Measurements from ENCODE around the gene MBNL3. TPM values are rescaled to one million over a fixed set of nuclear protein-coding genes. Genes with fewer than 3 reads are reported as not detected.

MBNL3 gene
- total and polyA plus RNA-seq, 3 experiments from 2014 or later = 27.8 to 31.2 (median 31.1) TPM

GRCh38 chrX:132472397-132472796, 16.4 kb downstream of the MBNL3 start:
- Mint-ChIP-seq H3K36me3 (no peaks in the 10 kb centered on the region), H3K4me1 (peaks cover 16 to 29% (median 27%) of the 10 kb centered on the region in 3 donors), H3K4me3 (no peak overlapping the region), H3K9me3 (no peaks in the 10 kb centered on the region), H3K27me3 (peaks cover 0 to 4% of the 10 kb centered on the region in 2 donors), H3K27ac (no peak overlapping the region)
- no peaks in the 10 kb centered on the region for H3K36me3 ChIP-seq (ENCODE audit: insufficient read depth, low read length)
- POLR2A ChIA-PET = no interaction called here
- no peak overlapping the region for H3K27ac ChIP-seq (ENCODE audit: low read depth, low read length)
- peaks cover 15% of the 10 kb centered on the region for H3K4me1 ChIP-seq (ENCODE audit: insufficient read depth, low read length)
- no peak for DNase-seq
- no peaks in the 10 kb centered on the region for H3K27me3 ChIP-seq (ENCODE audit: insufficient read depth, low read length, poor library complexity, severe bottlenecking)
- CTCF ChIA-PET = no interaction called here
- H3K9me3 ChIP-seq (ENCODE audit: low read length) = no peaks in the 10 kb centered on the region
- H3K4me3 ChIP-seq (ENCODE audit: low read length) = no peak overlapping the region

GRCh38 chrX:132470831-132471230, 18.0 kb downstream of the MBNL3 start:
- Mint-ChIP-seq H3K27me3 (peaks cover 0 to 4% of the 10 kb centered on the region in 2 donors), H3K27ac (no peak overlapping the region), H3K4me3 (no peak overlapping the region), H3K9me3 (no peaks in the 10 kb centered on the region), H3K4me1 (peaks cover 15 to 23% (median 16%) of the 10 kb centered on the region in 3 donors), H3K36me3 (no peaks in the 10 kb centered on the region)
- no peak for DNase-seq
- no peaks in the 10 kb centered on the region for H3K36me3 ChIP-seq (ENCODE audit: insufficient read depth, low read length)
- no peaks in the 10 kb centered on the region for H3K9me3 ChIP-seq (ENCODE audit: low read length)
- ChIA-PET POLR2A (no interaction called here), CTCF (no interaction called here)
- peaks cover 14% of the 10 kb centered on the region for H3K4me1 ChIP-seq (ENCODE audit: insufficient read depth, low read length)
- no peaks in the 10 kb centered on the region for H3K27me3 ChIP-seq (ENCODE audit: insufficient read depth, low read length, poor library complexity, severe bottlenecking)
- H3K4me3 ChIP-seq (ENCODE audit: low read length) = no peak overlapping the region
- no peak overlapping the region for H3K27ac ChIP-seq (ENCODE audit: low read depth, low read length)

GRCh38 chrX:132470179-132470578, 18.7 kb downstream of the MBNL3 start:
- DNase-seq = no peak
- H3K36me3 ChIP-seq (ENCODE audit: insufficient read depth, low read length) = no peaks in the 10 kb centered on the region
- no peak overlapping the region for H3K27ac Mint-ChIP-seq
- no peak overlapping the region for H3K27ac ChIP-seq (ENCODE audit: low read depth, low read length)
- peaks cover 9 to 17% (median 9%) of the 10 kb centered on the region in 3 donors for H3K4me1 Mint-ChIP-seq
- no peaks in the 10 kb centered on the region for H3K9me3 ChIP-seq (ENCODE audit: low read length)
- ChIA-PET CTCF (no interaction called here), POLR2A (no interaction called here)
- no peak overlapping the region for H3K4me3 Mint-ChIP-seq
- no peak overlapping the region for H3K4me3 ChIP-seq (ENCODE audit: low read length)
- H3K4me1 ChIP-seq (ENCODE audit: insufficient read depth, low read length) = peaks cover 7% of the 10 kb centered on the region
- no peaks in the 10 kb centered on the region for H3K9me3 Mint-ChIP-seq
- H3K36me3 Mint-ChIP-seq = no peaks in the 10 kb centered on the region
- H3K27me3 ChIP-seq (ENCODE audit: insufficient read depth, low read length, poor library complexity, severe bottlenecking) = no peaks in the 10 kb centered on the region
- H3K27me3 Mint-ChIP-seq = peaks cover 0 to 4% of the 10 kb centered on the region in 2 donors

GRCh38 chrX:132468454-132468853, 20.4 kb downstream of the MBNL3 start:
- Histone ChIP-seq H3K27ac (ENCODE audit: low read depth, low read length) (no peak overlapping the region), H3K9me3 (ENCODE audit: low read length) (no peaks in the 10 kb centered on the region), H3K36me3 (ENCODE audit: insufficient read depth, low read length) (no peaks in the 10 kb centered on the region), H3K4me1 (ENCODE audit: insufficient read depth, low read length) (no peaks in the 10 kb centered on the region), H3K4me3 (ENCODE audit: low read length) (no peak overlapping the region), H3K27me3 (ENCODE audit: insufficient read depth, low read length, poor library complexity, severe bottlenecking) (no peaks in the 10 kb centered on the region)
- Mint-ChIP-seq H3K4me1 (peaks cover 0 to 6% (median 0%) of the 10 kb centered on the region in 3 donors), H3K9me3 (no peaks in the 10 kb centered on the region), H3K36me3 (no peaks in the 10 kb centered on the region), H3K4me3 (no peak overlapping the region), H3K27ac (no peak overlapping the region), H3K27me3 (peaks cover 0 to 8% of the 10 kb centered on the region in 2 donors)
- ChIA-PET CTCF (no interaction called here), POLR2A (no interaction called here)
- DNase-seq = no peak

GRCh38 chrX:132467989-132468388, 20.8 kb downstream of the MBNL3 start:
- CTCF ChIA-PET = no interaction called here
- no peaks in the 10 kb centered on the region for H3K9me3 ChIP-seq (ENCODE audit: low read length)
- no peak overlapping the region for H3K4me3 ChIP-seq (ENCODE audit: low read length)
- no peaks in the 10 kb centered on the region for H3K36me3 Mint-ChIP-seq
- POLR2A ChIA-PET = no interaction called here
- no peaks in the 10 kb centered on the region for H3K9me3 Mint-ChIP-seq
- H3K27ac Mint-ChIP-seq = peak overlapping the region in 1 of 8 donors; percentile 15
- peaks cover 0 to 8% of the 10 kb centered on the region in 2 donors for H3K27me3 Mint-ChIP-seq
- no peak overlapping the region for H3K4me3 Mint-ChIP-seq
- no peaks in the 10 kb centered on the region for H3K4me1 ChIP-seq (ENCODE audit: insufficient read depth, low read length)
- H3K4me1 Mint-ChIP-seq = peaks cover 0 to 6% (median 0%) of the 10 kb centered on the region in 3 donors
- DNase-seq = no peak
- H3K36me3 ChIP-seq (ENCODE audit: insufficient read depth, low read length) = no peaks in the 10 kb centered on the region
- no peak overlapping the region for H3K27ac ChIP-seq (ENCODE audit: low read depth, low read length)
- no peaks in the 10 kb centered on the region for H3K27me3 ChIP-seq (ENCODE audit: insufficient read depth, low read length, poor library complexity, severe bottlenecking)

- Histone ChIP-seq H3K9me3 (ENCODE audit: low read length) (no peaks in the 10 kb centered on the region), H3K36me3 (ENCODE audit: insufficient read depth, low read length) (no peaks in the 10 kb centered on the region), H3K4me3 (ENCODE audit: low read length) (no peak overlapping the region), H3K27me3 (ENCODE audit: insufficient read depth, low read length, poor library complexity, severe bottlenecking) (no peaks in the 10 kb centered on the region), H3K27ac (ENCODE audit: low read depth, low read length) (no peak overlapping the region), H3K4me1 (ENCODE audit: insufficient read depth, low read length) (no peaks in the 10 kb centered on the region)
- ChIA-PET POLR2A (no interaction called here), CTCF (no interaction called here)
- Mint-ChIP-seq H3K27me3 (peaks cover 0 to 6% of the 10 kb centered on the region in 2 donors), H3K4me3 (no peak overlapping the region), H3K9me3 (no peaks in the 10 kb centered on the region), H3K4me1 (peaks cover 0 to 6% (median 0%) of the 10 kb centered on the region in 3 donors), H3K36me3 (no peaks in the 10 kb centered on the region), H3K27ac (peak overlapping the region in 1 of 8 donors; percentile 2)
- DNase-seq = no peak
These were observed 21.8 kb downstream of the MBNL3 start for GRCh38 chrX:132467026-132467425.

- H3K27ac ChIP-seq (ENCODE audit: low read depth, low read length) = no peak overlapping the region
- no peaks in the 10 kb centered on the region for H3K4me1 ChIP-seq (ENCODE audit: insufficient read depth, low read length)
- Mint-ChIP-seq H3K4me1 (peaks cover 0 to 11% (median 0%) of the 10 kb centered on the region in 3 donors), H3K27ac (peak overlapping the region in 1 of 8 donors; percentile 59), H3K9me3 (no peaks in the 10 kb centered on the region), H3K27me3 (peaks cover 0 to 5% of the 10 kb centered on the region in 2 donors), H3K4me3 (no peak overlapping the region), H3K36me3 (peaks cover 0 to 2% (median 0%) of the 10 kb centered on the region in 3 donors)
- ChIA-PET POLR2A (no interaction called here), CTCF (no interaction called here)
- no peaks in the 10 kb centered on the region for H3K27me3 ChIP-seq (ENCODE audit: insufficient read depth, low read length, poor library complexity, severe bottlenecking)
- H3K9me3 ChIP-seq (ENCODE audit: low read length) = no peaks in the 10 kb centered on the region
- H3K4me3 ChIP-seq (ENCODE audit: low read length) = no peak overlapping the region
- no peaks in the 10 kb centered on the region for H3K36me3 ChIP-seq (ENCODE audit: insufficient read depth, low read length)
- no peak for DNase-seq
These were observed 25.4 kb downstream of the MBNL3 start for GRCh38 chrX:132463411-132463810.

- Mint-ChIP-seq H3K4me1 (peaks cover 0 to 11% (median 0%) of the 10 kb centered on the region in 3 donors), H3K27me3 (peaks cover 0 to 5% of the 10 kb centered on the region in 2 donors), H3K27ac (no peak overlapping the region), H3K9me3 (no peaks in the 10 kb centered on the region), H3K36me3 (peaks cover 0 to 2% (median 0%) of the 10 kb centered on the region in 3 donors), H3K4me3 (no peak overlapping the region)
- Histone ChIP-seq H3K9me3 (ENCODE audit: low read length) (no peaks in the 10 kb centered on the region), H3K36me3 (ENCODE audit: insufficient read depth, low read length) (no peaks in the 10 kb centered on the region), H3K4me1 (ENCODE audit: insufficient read depth, low read length) (no peaks in the 10 kb centered on the region), H3K27me3 (ENCODE audit: insufficient read depth, low read length, poor library complexity, severe bottlenecking) (no peaks in the 10 kb centered on the region), H3K4me3 (ENCODE audit: low read length) (no peak overlapping the region), H3K27ac (ENCODE audit: low read depth, low read length) (no peak overlapping the region)
- no peak for DNase-seq
- CTCF ChIA-PET = no interaction called here
- POLR2A ChIA-PET = no interaction called here
These were observed 27.0 kb downstream of the MBNL3 start for GRCh38 chrX:132461886-132462285.
